Gastrocnemius medialis (tissue), 4 donors: Measurements from ENCODE around the gene COMMD2.

Experiments used
- CTCF ChIP-seq, 5 experiments: fragments of 450-650 bp in 3 of 5; fragments of 200-600 bp in 2 of 5; sonication (generic) in 2 of 5; IDR thresholded peaks in 4 of 5; conservative IDR thresholded peaks in 1 of 5; 1 replicate in 4 of 5; 2 replicates in 1 of 5; pipeline ENCODE4 v1.5.1; 2016 to 2019; ENCODE audit warnings: antibody characterized with exemption in 5 of 5, mild to moderate bottlenecking in 3 of 5, moderate library complexity in 3 of 5
- POLR2A ChIP-seq, 2 donors: fragments of 450-650 bp; IDR thresholded peaks; one replicate each; pipeline ENCODE4 v1.6.1; 2017; ENCODE audit warnings: antibody characterized with exemption in 2 of 2, mild to moderate bottlenecking in 2 of 2, moderate library complexity in 2 of 2

- TF ChIP-seq POLR2A (IDR thresholded peaks at IDR 0.05) (no peak), CTCF (IDR thresholded peaks at IDR 0.05 in 4 of 5, conservative IDR thresholded peaks at IDR 0.05 in 1 of 5) (no peak)
Observed at GRCh38 chr3:149801639-149802038, 49.4 kb upstream of the COMMD2 start.
